ENCODE data around the gene GMCL1.
"Not testable (repeated sequence)": the region's sequence is repeated elsewhere in the genome, so short reads cannot be mapped to it uniquely, and the experiment has no call there.

The GMCL1 gene

DNA sequence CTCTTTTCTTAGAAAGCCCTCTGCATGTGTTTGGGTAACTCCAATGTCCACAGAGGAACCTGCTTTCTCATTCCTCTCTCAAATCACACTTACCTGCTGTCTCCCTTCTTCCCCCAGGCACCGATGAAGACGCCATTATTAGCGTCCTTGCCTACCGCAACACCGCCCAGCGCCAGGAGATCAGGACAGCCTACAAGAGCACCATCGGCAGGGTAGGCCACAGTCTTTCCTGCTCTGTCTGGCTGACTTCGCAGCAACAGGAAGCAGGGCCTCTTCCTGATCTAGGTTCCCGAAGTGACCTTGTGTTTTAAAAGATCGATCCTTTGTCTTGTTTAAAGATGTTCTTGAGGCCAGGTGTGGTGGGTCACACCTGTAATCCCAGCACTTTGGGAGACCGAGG is 25.0 kb upstream of the GMCL1 start:
- DNase-seq (ENCODE audit: low read depth, low spot score): no peak

GRCh38 chr2:69805887-69806286 is 23.6 kb upstream of the GMCL1 start:
- no peak overlapping the region for H3K27ac ChIP-seq
- DNase-seq (ENCODE audit: low read depth, low spot score): no peak

More for the DNA sequence above, 25.0 kb upstream of the GMCL1 start:
- H3K27ac ChIP-seq: no peak overlapping the region

- H3K27ac ChIP-seq: no peak overlapping the region
- DNase-seq (ENCODE audit: low read depth, low spot score): no peak
Measured at GRCh38 chr2:69807821-69808540, 21.5 kb upstream of the GMCL1 start.

- DNase-seq (ENCODE audit: low read depth, low spot score): no peak
- H3K27ac ChIP-seq: no peak overlapping the region
Measured at GRCh38 chr2:69810550-69810949, 18.9 kb upstream of the GMCL1 start.

GRCh38 chr2:69811018-69811417 is 18.4 kb upstream of the GMCL1 start:
- H3K27ac ChIP-seq: no peak overlapping the region
- DNase-seq (ENCODE audit: low read depth, low spot score): no peak

DNA sequence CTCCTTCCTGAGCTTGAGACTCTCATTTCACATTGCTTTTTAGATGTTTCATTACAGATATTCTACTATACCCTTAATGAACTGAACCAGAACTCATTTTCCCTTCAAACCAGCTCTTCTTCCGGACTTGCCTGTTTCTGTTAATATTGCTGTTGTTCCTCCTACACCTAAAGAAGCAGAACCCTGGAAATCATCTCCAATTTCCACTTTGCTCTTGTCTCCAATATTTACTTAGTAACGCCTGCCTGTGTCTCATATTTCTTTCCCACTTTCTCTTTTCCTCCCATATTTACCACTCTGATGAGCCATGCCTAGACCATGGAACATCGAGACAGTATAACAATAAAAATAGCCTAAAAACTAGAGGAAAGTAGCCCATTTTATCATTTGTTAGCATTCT is 17.9 kb upstream of the GMCL1 start:
- no peak overlapping the region for H3K27ac ChIP-seq
- DNase-seq (ENCODE audit: low read depth, low spot score): no peak

DNA sequence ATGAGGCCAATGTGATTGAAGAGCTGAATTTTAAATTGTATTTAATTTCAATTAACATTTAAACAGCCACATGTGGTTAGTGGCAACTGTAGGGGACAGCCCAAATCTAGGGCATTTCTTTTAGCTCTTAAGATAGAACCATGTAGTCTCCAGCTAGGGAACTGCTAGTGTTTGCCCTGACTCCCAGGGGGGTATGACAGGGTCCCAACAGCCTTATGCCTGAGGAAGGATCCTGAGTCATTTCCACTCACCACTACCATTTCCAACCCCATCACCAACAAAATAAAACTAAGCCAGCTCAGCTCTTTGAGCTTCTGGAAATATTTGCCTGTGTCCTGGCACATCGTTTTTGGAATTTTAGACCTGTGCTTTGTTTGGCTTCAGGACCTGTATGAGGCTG is 13.7 kb upstream of the GMCL1 start:
- no peak for DNase-seq (ENCODE audit: low read depth, low spot score)
- H3K27ac ChIP-seq: no peak overlapping the region

GRCh38 chr2:69816923-69817542 is 12.4 kb upstream of the GMCL1 start:
- DNase-seq (ENCODE audit: low read depth, low spot score): peak; percentile 53
- H3K27ac ChIP-seq: no peak overlapping the region

- DNase-seq (ENCODE audit: low read depth, low spot score): no peak
- H3K27ac ChIP-seq: no peak overlapping the region
Measured at GRCh38 chr2:69817729-69818501, 11.5 kb upstream of the GMCL1 start.

DNA sequence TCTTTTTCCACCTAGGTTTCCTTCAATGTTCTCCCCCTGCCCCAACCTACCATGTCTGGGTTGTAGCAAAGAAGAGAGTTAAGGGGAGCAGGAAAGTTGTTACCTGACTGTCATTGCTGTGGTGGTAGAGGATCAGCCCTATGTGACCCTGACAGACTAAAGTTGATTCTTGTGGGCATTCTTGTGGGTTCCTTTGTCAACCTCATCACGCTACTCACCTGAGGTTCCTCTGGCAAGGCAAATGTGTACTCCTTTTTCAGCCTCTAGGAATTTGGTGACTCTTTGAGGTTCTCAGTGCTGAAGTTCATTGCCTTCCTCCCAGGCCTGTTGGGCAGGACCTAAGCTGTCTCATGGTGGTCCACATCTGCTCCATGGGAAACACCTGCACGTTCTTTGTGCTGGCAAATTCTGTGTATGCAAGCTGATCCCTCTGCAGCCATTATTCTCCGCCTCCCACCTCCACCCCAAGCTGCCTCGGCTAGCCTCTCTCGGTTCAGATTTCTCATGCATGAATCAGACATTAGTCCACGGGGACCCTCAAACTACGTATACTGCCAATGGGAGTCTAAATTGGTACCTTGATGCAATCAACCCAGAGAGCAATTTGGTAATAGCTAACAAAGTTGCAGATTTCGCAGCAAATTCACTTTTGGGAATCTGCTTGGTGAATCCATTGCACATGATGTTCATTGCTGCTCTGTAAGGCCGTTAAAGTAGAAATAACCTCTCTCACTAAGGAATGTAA is 1.5 kb upstream of the GMCL1 start:
- DNase-seq (ENCODE audit: low read depth, low spot score): no peak

GRCh38 chr2:69828938-69829255 is 563 bp upstream of the GMCL1 start:
- no peak for DNase-seq (ENCODE audit: low read depth, low spot score)
- peak overlapping the region; percentile 82 for H3K27ac ChIP-seq

More for the DNA sequence above, 1.5 kb upstream of the GMCL1 start:
- peak overlapping the region; percentile 82 for H3K27ac ChIP-seq

DNA sequence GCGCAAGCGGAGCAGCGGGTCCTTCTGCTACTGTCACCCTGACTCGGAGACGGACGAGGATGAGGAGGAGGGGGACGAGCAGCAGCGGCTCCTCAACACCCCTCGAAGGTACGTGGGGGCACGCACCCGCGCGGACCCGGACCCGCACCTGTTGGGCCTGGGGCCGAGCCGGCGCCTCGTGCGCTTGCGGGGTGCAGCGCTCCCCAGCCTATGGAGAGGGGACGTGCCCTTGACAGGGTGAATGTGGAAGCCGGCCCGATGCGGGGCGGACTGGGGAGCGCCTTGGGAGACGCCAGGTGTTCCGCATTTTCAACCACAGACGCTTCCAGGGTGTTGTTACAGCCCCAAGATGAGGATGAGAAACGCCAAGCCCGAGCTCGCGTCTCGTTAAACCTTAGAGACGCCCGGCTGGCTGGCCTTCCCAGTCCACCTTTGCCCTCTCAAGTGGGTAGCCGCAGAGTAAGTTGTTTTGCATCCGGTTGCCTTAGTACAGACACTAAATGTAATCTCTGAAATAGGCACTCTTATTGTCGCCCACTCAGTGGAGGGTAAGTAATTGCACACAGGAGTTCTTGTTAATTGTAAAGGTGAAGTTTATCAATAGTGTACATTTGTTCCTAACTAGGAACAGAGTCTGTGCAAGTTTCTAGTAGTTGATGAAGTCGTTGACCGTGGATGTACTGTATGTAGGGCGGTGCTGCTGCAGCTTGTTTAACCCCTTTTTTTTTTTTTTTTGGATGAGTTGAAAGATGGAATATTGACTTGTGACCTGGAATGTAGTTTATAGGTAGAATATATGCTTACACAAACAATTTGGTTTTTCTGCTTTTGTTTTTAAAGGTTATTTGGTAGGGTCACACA is 815 bp downstream of the GMCL1 start:
- H3K27ac ChIP-seq: peak overlapping the region; percentile 82
- no peak for DNase-seq (ENCODE audit: low read depth, low spot score)

GRCh38 chr2:69830906-69831241 is 1.4 kb downstream of the GMCL1 start:
- H3K27ac ChIP-seq: peak overlapping the region; percentile 82
- DNase-seq (ENCODE audit: low read depth, low spot score): not testable (repeated sequence)

- no peak overlapping the region for H3K27ac ChIP-seq
- no peak for DNase-seq (ENCODE audit: low read depth, low spot score)
Measured at GRCh38 chr2:69831354-69831905, 2.0 kb downstream of the GMCL1 start.

- DNase-seq (ENCODE audit: low read depth, low spot score): no peak
- H3K27ac ChIP-seq: no peak overlapping the region
Measured at GRCh38 chr2:69833752-69834151, 4.3 kb downstream of the GMCL1 start.

GRCh38 chr2:69835666-69836065 is 6.2 kb downstream of the GMCL1 start:
- H3K27ac ChIP-seq: no peak overlapping the region
- no peak for DNase-seq (ENCODE audit: low read depth, low spot score)

DNA sequence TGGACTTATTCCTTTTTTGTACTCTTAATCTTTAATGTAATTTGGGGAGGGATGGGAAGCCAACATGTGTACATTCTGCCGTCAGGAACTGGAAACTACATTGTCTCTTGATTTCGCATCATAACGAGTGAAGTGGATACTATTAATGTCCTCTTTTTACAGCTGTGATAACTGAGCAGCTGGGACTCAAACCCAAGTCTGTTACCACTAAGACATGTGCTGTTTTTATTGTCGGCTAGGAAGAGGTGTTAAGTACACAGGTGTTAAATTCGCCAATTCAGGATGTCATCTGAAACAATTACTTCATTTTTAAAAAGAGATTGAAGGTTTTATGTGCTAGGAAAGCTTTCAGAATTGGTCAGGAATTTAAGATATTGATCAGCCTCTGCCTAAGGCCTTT is 6.9 kb downstream of the GMCL1 start:
- no peak for DNase-seq (ENCODE audit: low read depth, low spot score)
- no peak overlapping the region for H3K27ac ChIP-seq

GRCh38 chr2:69837533-69837932 is 8.1 kb downstream of the GMCL1 start:
- no peak overlapping the region for H3K27ac ChIP-seq
- no peak for DNase-seq (ENCODE audit: low read depth, low spot score)

DNA sequence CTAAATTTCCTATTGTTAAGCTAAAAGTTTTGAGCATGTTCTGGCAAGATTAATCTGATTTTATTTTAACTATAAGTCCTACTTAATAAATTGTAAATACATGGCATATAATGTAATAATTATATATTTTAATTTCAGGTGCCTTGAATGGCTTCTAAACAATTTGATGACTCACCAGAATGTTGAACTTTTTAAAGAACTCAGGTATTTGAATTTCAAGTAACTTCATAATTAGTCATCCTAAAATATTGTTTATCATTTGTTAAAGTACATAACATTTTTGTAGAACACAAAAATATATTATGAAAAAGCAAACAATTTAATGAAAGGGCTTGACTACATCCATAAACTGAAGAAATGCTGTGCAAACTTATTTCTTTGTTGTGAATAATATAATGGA is 14.5 kb downstream of the GMCL1 start:
- no peak overlapping the region for H3K27ac ChIP-seq
- no peak for DNase-seq (ENCODE audit: low read depth, low spot score)

GRCh38 chr2:69844560-69844959 is 15.1 kb downstream of the GMCL1 start:
- H3K27ac ChIP-seq: no peak overlapping the region
- no peak for DNase-seq (ENCODE audit: low read depth, low spot score)

Data from epithelial cell of prostate (primary cell).